Tibial nerve (tissue), 4 donors: ENCODE data around the gene FAM13A.

Experiments
- EP300 ChIP-seq, 2 donors: sonication (generic); formaldehyde crosslinking; IDR thresholded peaks; one replicate each; pipeline ENCODE4 v1.6.1; 2017; ENCODE audit warnings: antibody characterized with exemption in 2 of 2, mild to moderate bottlenecking in 1 of 2
- POLR2A ChIP-seq, 2 donors: fragments of 450-650 bp; IDR thresholded peaks; one replicate each; pipeline ENCODE4 v1.6.1; 2017; ENCODE audit warnings: antibody characterized with exemption in 2 of 2, mild to moderate bottlenecking in 2 of 2, moderate library complexity in 2 of 2
- TF ChIP-seq, protein P1 (sequence below), 5 experiments: fragments of 200-600 bp in 3 of 5; fragments of 450-650 bp in 2 of 5; sonication (generic) in 3 of 5; IDR thresholded peaks; one replicate each; pipeline ENCODE4 v1.5.1; 2016 to 2019; ENCODE audit warnings: antibody characterized with exemption in 5 of 5, mild to moderate bottlenecking in 3 of 5, moderate library complexity in 2 of 5

DNA sequence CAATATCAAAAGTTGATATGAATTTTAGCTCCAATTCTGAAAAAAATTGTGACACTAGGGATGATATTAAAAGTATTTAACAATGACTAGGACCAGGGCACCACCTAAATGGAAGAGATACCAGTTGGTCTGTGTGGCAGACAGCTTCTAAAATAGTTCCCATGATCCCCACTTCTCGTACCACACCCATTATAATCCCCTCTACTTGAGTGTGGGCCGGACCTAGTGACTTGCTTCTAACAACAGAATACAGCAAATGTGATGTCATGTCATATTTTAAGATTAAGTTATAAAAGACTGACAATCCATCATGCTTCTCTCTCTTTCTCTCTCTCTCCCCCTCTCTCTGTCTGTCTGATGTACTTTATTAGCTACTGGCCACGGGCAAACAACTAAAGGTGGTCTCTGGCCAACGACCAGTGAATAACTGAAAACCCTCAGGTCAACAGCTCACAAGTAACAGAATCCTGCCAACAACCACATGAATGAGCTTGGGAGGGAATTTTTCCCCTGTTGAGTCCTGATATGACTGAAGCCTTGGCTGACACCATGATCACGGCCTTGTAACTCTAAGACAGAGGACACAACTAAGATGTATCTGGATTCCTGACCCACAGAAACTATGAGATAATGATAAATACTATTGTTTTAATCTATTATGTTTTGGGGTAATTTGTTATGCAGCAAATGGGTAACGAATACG, 34.4 kb downstream of the FAM13A start:
- TF ChIP-seq, protein P1, sequence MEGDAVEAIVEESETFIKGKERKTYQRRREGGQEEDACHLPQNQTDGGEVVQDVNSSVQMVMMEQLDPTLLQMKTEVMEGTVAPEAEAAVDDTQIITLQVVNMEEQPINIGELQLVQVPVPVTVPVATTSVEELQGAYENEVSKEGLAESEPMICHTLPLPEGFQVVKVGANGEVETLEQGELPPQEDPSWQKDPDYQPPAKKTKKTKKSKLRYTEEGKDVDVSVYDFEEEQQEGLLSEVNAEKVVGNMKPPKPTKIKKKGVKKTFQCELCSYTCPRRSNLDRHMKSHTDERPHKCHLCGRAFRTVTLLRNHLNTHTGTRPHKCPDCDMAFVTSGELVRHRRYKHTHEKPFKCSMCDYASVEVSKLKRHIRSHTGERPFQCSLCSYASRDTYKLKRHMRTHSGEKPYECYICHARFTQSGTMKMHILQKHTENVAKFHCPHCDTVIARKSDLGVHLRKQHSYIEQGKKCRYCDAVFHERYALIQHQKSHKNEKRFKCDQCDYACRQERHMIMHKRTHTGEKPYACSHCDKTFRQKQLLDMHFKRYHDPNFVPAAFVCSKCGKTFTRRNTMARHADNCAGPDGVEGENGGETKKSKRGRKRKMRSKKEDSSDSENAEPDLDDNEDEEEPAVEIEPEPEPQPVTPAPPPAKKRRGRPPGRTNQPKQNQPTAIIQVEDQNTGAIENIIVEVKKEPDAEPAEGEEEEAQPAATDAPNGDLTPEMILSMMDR (IDR thresholded peaks at IDR 0.05) = no peak
- TF ChIP-seq EP300 (IDR thresholded peaks at IDR 0.05) = no peak
- TF ChIP-seq POLR2A (IDR thresholded peaks at IDR 0.05) = no peak
